LoVo (cell line): Measurements from ENCODE around the gene FRMD4A.

Experiments
- DNase-seq: peaks from one replicate; pipeline ENCODE4 v3.0.0-alpha.2; 2016; ENCODE audit warnings: low spot score

FRMD4A gene

DNA sequence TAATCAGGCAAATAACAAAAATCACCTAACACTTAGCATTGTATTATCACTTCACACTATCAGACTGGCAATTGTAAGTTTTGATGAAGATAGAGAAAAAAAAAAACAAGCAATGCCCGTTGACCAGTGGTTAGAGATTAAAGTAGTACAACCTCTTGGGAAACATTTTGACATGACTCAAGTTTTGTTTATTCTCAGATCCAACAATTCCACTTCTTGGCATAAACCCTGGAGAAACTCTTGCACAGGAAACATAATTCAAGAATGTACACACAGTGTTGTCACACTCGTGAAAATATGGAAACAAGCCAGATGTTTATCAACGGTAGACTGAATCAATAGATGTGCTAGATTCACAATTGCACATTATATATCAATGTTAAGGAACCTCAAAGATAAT is 37.2 kb downstream of the FRMD4A start:
- DNase-seq = no peak

DNA sequence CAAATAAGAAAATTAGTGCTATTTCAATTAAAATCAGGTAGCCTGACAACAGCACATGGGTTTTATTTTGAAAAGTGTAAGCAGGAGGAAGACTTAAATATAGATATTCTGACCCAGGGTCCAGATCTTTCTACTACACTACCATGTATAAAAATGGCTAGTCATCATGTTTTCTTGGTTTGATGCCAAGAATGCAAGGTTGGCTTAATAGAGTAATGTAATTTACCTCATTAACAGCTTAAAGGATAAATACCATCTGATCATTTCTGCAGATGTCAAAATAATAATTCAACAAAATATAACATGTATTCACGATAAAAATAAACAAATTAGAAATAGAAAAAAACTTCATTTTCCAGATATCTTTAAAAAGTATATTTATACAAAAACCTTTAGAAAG is 39.4 kb downstream of the FRMD4A start:
- DNase-seq = no peak

DNA sequence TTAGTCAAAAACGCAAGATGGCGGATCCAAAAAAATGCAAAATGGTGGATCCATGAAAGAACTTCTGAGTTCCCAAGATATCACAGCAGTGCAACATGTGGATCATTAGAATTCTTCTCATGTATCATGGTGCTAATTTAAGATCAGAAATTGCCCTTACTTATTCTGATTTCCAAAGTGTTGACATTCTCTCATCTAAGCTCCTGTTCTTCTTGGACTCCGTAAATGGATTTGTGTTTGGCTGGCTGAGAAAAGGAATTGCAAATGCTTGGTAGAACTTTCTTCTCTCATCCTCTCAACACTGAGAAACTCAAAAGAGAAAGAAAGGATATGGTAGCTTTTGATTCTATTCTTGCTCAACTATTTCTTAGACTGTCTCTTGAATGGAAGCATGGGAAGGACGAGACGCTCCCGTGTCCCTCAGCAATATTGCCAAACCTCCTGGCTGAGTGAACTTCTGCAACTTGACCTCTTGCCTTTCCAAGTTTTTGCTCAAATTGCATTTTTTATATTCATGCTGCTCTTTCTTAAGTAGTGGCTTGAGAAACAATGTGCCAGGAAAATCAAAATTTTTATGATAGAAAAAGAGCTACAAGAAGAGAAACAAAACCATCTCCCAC is 44.7 kb downstream of the FRMD4A start:
- no peak for DNase-seq

DNA sequence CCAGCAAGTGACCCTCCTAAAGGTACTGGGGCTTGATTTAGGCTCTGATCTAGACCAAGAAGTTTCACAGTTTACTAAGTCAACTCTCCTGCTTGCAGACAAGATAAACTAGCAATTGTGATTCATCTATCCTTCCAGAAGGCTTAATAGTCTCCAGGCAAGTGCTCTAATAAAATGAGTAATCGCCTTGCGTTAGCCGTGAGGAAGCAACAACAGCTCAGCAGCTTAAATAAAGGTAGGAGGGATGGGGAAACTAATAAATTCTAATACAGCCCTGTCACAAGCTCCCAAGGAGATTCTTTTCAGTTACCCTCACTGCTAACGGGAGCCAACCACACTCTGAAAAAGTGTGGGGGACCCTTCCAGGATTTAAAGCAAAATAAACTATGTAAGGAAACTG is 48.4 kb downstream of the FRMD4A start:
- no peak for DNase-seq

DNA sequence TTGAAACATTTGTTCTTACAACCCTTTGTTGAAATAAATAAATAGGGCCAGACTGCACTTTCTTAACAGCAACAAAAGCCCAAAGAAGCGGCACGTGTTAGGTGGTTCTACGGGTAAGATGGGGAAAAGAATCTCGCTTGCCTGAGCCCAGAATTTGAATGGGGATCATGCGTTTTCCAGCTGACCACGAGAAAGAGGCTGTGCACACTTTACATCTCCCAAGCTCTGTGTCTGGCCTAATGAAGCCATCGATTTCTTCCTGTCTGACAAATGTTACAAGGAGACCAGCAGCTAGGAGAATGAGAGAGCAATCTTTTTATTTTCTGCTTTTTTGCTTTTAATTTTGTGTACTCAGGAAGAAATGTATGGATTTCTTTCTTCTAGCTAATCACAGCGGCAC is 52.2 kb downstream of the FRMD4A start:
- DNase-seq = no peak

DNA sequence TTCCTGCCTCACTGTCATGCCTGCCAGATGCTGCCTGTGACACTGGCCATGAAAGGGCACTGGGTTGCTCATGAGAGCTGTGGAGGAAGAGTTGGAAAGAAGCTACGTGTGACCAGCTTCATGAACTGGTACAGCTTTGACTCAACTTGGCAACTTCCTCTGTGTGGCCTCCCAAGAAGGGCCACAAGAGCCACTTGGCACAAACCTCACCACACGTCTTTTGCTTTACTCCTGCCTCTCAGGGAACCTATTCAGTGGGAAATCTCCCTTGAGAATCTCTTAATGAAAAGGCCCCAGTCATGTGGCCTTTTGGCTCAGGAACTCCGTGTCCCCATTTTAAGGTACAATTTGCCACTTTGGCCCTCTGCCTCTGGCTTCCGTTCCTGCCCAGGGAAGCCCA is 54.5 kb downstream of the FRMD4A start:
- DNase-seq = no peak

DNA sequence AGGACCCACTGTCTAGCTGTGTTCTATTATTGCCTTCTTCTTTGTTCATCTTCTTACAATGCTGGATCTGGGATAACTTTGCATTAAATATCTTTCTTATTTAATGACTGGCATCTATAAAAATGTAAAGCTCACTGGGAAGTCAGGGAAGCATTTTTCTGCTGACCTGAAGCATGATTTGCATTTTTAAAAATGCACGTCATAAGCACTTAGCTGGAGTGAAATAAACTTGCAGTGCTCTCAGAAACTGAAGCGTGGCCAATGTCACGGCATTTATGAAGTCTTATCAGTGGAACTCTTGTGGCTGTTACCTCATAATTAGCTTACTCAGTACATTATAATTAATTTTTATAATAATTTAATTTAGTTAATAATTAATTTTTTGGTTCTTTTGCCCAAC is 59.1 kb downstream of the FRMD4A start:
- no peak for DNase-seq

DNA sequence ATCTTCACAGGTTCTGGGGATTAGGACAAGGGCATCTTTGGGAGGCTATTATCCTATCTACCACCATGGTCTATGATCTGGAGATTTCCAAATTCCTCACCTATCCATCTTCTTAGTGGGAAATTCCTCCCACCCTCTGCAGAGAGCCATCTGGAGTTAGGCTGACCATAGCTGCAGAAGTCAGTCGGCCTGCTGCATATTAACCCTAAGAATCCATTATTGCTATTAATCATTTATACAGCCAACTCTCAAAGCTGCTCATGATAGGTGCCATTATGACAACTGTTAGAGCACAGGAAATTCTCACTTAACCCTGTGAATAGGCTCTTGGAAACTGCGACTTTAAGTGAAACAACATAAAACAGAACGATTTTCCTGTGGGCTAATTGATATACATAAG is 60.4 kb downstream of the FRMD4A start:
- DNase-seq = no peak

DNA sequence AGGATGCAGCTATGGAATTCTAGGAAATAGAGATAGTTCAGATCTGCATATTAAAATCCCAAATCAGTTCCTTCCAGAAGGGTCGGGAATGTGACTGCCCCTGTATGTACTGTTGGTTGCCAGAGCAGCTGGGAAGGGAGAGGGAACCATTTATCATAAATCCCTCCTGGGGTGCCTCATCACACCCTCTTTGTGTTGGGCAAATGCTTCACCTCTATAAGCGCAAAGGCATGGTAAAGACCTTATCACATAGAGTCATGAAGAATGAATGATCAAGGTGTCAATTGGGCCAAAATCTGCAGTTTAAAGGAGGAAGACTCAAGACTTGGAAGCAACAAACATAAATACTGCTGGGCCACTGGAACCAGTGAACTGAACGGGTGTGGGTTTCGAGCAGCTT is 65.0 kb downstream of the FRMD4A start:
- no peak for DNase-seq

DNA sequence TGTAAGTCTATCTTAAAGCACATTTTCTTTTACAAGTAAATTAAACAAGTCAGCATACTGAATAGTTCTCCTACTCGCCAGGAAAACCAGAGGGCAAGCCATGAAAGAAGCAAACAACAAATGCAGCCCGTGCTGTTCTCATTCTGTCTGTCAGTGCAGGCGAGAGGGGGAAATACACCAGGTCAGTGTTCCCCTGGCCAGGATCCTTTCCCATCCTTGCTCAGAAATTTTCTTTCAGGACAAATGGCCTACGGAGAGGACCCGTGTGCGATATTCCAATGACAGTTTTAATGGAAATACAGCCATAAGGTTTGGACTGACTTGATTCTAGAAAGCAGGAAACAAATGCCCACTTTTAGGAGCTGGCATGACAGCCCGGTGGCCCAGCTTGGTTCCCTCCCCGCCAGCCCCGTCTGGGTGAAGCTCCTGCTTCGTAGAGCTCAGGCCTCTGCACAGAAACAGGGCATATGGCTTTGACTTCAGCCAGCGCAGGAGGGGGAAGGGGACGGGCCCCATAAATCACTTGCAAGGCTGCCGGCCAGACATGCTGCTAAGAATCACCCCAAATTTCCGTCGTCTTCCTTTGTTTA is 67.8 kb downstream of the FRMD4A start:
- no peak for DNase-seq

DNA sequence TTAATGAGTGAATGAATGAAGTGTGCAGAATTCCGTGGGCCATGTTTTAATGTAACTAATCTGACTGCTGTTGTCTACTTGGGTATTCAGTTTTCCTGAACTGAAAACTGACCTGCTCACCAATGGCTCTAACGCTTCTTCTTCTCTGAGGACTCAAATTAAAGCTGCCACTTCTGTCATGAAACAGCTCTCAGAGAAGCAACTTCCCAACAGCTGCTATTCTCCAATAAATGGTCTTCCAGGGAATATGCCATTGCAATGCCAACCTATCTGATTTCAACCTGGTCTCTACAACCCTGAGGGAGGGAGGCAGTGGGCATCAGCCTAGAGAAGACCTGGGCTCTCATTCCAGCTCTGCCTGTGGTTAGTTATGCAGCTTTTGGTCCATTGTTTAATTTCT is 69.4 kb downstream of the FRMD4A start:
- no peak for DNase-seq

DNA sequence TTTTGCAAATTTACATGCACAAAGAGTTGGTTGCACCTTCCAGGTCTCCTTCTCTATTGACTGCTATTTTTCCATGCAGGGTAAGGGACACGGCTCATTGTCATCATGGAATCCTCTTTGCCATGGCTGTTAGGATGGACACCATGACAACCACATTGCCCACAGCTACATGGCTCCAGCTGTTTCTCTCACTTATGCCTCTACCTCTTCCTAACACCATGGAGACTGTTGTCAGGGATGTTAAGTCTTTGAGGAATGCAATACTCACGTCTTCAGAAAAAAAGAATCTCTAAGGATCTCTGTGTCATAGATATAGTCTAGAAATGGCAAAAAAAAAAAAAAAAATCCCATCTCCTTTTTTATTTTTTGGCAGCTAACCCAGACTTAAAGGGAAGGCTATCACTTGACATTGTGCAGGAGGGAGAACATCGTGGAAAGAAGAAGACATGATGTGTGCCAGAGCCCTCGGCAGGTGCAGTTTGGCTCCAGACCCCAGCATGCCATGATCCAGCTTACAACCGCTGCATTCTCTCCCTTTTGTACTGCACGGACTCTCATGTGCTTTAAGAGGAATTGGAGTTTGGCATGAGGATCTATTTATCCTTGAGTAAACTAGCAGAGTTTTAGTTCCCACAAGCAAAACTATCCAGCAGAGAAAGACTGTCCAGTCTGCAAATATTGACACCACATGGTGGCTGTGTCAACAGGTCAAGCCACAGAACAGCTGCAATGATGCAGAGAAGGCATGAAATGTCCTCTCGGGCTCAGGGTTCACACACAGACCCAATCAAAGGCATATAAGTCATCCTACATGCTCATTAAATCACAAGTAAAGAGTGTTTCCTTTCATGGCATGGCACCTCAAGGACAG is 70.8 kb downstream of the FRMD4A start:
- no peak for DNase-seq

DNA sequence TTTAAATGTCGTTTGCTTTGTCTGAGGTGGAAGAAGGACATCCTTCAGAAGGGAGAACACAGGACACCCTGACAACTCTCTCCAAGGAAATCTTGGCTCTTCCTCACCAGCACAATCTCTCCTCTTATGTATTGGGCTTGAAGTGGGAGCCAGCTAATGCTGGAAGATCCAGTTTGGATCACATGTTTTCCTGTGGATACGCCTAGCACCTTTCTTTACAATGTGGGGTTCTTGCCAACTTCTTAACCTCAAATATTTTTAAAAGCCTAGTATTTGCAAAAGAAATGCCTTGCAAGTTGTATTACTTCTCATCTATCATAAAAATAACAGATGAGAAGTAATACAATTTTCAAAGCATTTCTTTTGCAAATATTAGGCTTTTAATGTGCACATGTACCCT is 76.4 kb downstream of the FRMD4A start:
- DNase-seq = peak; percentile 3

DNA sequence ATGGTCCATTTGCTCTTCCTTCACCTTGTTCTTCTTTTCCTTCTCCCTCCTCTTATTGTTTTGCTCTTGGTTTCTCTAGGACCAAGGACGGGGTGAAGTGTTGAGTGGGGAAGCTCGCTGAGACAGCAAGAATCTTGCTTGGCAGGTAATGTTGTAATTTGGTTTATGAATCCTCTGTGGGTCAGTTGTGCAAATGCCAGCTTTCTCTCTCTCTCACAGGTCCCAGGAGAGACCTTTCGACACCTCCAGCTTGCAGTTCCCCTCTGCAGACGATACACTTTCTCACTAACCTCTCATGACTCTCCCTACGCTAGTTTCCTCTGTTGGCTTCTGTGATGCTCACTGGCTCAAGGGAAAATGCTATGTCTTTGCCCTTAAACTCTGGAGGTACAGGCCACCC is 77.0 kb downstream of the FRMD4A start:
- DNase-seq = no peak

DNA sequence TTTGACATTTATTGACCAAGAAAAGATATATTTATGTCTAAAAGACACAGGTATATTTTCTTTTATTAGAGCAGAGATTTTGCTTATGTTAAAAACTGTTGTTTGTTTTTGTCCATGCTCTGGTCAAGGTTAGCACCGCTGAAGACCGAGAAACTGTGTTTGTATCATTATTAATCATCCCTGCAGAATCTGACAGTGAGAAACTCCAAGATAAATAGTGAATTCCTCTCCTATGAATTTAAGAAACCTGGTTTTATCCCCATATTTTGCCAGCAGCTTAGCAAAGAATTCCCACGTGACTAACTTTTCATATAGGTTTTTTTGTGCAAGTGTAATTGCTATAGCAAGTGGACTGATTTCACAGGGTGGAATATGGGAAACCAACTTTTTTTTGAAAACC is 77.6 kb downstream of the FRMD4A start:
- DNase-seq = no peak

DNA sequence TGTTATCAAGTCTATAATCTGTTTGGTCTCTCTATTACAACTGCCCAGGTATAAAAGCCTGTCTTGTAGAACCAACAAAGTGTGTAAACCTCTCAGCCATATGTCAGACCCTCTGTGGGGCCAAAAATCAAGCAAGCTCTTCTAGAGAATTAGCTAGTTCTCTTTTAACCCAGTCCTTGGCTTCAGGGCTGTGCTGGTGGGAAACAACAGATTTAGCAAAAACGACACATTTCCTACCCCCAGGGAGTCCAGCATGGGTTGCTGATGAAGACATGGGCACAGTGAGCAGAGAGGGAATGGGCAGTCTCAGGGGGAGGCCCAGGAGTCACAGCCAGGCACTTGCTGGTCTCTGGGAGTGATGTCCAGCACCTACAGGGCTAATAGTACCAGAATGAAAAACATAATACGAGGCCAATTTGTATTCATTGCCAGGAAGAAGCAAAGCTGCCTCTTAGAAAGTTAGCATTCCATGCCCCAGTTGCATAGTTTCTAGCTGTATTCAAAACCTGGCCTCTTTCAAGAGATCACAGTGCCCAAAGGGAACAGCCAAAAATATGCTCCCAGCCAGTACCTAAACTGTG is 80.1 kb downstream of the FRMD4A start:
- DNase-seq = no peak

DNA sequence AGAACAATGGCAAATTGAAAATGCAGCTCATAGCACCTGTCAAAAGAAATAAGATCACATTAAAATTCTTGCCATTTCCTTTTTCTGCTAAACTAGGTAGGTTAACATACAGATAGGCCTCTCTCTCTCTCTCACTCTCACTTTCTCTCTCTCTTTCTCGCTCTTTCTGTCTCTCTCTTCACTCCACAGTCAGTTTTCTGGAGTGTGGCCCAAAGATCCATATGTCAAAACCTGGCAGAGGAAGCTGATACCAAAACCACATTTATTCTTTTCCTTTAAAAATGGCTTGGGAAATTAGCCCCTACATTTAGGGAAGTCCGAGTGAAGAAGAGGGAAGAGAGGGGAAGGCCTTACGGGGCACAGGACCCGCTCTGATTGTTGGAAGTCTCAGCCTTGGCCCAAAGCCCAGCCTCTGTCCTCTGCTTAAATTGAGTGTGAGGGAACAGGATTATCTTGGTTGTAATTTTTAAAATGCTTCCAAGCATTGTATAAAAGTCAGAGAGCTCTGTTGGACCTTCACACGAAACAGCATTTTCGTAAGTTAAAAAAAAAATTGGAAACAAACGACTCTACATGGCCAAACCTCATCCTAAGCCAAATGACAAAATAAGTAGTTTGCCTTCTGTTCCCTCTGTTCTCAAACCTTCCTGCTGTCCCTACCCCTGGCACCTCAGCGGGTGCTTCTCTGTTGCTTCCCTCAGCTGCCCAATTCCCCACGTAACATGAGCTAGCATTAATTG is 83.2 kb downstream of the FRMD4A start:
- no peak for DNase-seq

DNA sequence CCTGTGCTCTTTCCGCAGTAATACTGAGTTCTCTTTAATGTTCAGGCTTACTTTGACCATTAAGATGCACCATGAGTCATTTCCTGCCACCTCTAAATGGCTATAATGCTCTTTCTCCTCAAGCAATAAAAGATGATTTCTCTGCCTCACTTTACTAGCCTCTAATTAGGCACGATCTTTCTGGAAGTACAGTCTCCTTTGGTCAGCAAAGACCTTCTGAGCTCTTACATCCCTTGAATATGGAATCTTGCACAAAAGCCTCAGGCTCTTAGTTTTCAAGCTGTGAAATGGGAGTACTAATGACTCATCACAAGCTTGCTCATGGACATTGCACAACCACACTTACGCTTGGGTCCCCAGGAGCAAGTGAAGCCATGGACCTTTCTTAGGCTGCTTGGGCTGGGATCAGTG is 85.9 kb downstream of the FRMD4A start:
- DNase-seq = peak; percentile 21

DNA sequence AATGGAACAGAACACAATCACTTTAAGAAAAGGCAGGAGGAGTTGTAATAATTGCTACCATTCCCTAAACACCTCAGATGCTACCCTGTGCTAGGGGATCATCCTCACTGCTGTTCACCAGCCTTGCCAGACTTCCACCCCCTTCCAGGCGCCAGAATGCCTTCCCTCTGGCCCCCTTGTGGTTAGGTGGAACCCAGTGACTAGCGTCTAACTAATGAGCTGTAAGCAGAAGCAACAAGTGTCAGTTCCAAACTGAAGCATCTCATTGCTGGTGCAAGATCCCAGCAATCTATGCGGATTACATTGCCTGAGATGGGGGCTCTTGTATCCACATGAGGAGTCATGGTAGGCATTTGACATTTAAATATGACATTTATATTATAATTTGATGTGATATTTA is 86.6 kb downstream of the FRMD4A start:
- no peak for DNase-seq

DNA sequence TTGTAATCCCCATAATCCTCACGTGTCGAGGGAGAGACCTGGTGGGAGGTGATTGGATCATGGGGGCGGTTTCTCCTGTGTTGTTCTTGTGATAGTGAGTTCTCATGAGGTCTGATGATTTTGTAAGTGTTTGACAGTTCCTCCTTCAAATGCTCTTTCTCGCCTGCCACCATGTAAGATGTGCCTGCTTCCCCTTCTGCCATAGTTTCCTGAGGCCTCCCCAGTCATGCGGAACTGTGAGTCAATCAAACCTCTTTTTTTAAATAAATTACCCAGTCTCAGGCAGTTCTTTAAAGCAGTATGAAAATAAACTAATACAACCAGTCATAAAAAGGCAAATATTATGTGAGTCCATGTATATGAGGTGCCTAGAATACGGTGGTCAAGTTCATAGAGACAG is 87.5 kb downstream of the FRMD4A start:
- DNase-seq = no peak

DNA sequence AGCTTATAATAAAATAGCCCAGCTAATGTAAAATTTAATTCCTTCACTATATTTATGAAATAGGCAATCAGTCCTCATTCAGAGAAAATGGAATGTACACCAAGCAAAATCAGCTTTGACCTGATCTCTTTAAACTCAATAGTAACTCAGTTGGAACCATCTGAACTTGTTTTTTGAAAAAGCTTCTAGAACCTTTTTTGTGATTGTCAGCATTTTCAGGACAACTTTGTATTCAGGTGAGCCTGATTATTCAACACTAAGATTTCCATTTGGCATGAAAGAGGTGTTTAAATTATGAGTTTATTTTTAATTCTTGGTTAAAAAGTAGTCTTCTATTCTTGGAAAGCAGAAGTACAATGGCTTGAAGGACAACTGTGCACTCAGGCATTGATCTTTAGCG is 89.5 kb downstream of the FRMD4A start:
- DNase-seq = no peak
